ENCODE data around the gene HPDL. TPM values are rescaled to one million over a fixed set of nuclear protein-coding genes. Genes with fewer than 3 reads are reported as not detected.

HPDL gene
- 0.24 and 0.65 TPM in 2 replicates for total RNA-seq

DNA sequence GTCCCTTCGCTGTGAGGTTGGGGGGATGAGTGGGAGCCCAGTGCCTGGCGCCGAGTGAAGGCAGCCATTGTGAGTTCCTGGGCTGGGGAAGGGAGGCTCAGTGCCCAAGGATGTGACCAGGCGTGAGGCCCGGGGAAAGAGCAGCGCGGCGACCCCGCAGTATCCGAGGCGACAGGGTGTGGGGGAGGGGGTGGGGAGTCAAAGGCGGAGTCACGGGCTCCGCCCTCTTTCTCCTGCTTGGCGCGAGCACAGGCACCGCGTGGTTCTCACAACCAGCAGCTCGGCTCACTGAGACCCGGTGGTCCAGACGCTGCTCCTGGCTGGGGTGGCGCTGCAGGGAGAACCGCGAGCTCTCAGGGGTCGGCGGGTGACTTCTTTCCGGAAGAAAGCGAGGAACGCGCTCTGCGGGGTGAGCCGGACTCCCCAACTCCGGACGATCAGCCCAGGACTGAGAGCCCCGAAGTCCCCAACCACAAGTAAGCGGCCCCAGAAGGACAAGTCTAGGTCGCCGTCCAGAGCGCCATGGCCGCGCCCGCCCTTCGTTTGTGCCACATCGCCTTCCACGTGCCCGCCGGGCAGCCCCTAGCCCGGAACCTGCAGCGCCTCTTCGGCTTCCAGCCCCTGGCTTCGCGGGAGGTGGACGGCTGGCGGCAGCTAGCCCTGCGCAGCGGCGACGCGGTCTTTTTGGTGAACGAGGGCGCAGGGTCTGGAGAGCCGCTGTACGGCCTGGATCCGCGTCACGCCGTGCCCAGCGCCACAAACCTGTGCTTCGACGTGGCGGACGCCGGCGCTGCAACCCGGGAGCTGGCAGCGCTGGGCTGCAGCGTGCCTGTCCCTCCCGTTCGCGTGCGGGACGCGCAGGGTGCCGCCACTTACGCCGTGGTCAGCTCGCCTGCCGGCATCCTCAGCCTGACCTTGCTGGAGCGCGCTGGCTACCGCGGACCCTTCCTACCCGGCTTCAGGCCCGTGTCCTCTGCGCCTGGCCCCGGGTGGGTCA is at the start of gene HPDL:
Gene HPDL (plus strand): TSS at position 269 of the 997 bp plus-strand sequence. CDS start 254 bp downstream, at position 523.

DNA sequence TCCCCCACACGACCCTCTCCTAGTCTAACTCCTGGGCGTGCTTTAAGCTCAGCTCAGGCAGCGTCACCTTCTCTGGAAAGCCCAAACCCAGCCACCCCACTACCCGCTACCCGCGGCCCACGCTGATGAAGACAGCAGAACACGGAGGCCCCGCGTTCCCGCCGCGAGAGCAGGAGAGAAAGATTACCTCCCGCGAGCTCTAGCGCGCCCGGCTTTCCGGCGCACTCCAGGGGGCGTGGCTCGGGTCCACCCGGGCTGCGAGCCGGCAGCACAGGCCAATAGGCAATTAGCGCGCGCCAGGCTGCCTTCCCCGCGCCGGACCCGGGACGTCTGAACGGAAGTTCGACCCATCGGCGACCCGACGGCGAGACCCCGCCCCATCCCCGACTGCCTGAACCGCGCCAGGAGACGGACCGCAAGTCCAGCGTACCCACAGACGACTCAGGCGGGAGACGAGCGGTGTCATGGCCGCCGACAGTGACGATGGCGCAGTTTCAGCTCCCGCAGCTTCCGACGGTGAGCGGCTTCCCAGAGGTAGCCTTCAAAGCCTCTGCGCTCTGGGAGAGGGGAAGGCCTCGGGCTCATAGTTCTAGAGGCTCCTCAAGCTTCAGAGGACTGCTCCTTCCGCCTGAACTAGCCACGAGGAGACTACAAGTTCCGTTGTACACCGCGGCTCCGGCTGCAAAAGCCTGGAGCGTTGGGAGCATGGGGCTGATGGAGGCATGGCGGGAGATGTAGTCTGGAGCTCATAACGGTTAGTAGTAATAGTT is 13.3 kb downstream of the HPDL start, which contains the start of the genes MUTYH and TOE1:
Gene MUTYH (minus strand): TSS at position 652 of the 770 bp plus-strand sequence. CDS start 5,935 bp downstream, outside the sequence.
Gene TOE1 (plus strand): TSS at position 382 of the 770 bp plus-strand sequence. CDS start 83 bp downstream, at position 465.

Other genes with a start within 250 kb of the HPDL start
- gene ZSWIM5, start 120.3 kb upstream of the HPDL start, total RNA-seq = 0.24 and 0.49 TPM in 2 replicates
- 11.7 TPM in 2 replicates for gene TOE1, start 13.3 kb downstream of the HPDL start, total RNA-seq
- 12.3 and 15.7 TPM in 2 replicates for gene MUTYH, start 13.5 kb downstream of the HPDL start, total RNA-seq
- gene TESK2, start 164.3 kb downstream of the HPDL start, total RNA-seq = 3.3 and 4.2 TPM in 2 replicates
- gene CCDC163, start 173.2 kb downstream of the HPDL start, total RNA-seq = 0.49 and 1.9 TPM in 2 replicates
- gene MMACHC, start 173.4 kb downstream of the HPDL start, total RNA-seq = 4.3 and 4.9 TPM in 2 replicates
- 227 and 323 TPM in 2 replicates for gene PRDX1, start 195.0 kb downstream of the HPDL start, total RNA-seq
- gene AKR1A1, start 223.9 kb downstream of the HPDL start, total RNA-seq = 94.0 and 103 TPM in 2 replicates